GM23248 (cell line): ENCODE data around the gene PPFIA1. TPM values are rescaled to one million over a fixed set of nuclear protein-coding genes. Genes with fewer than 3 reads are reported as not detected.
A peak's percentile ranks its signal among the peaks of the same experiment; 100 is the strongest.
"Not testable (repeated sequence)": the region's sequence is repeated elsewhere in the genome, so short reads cannot be mapped to it uniquely, and the experiment has no call there.

Experiments
- DNase-seq: peaks from one replicate; pipeline ENCODE4 v3.0.0-alpha.2; 2015
- H2AFZ ChIP-seq: fragments of 200-600 bp; sonication (generic); 2 replicates; pipeline ENCODE4 v1.6.1; 2016; ENCODE audit warnings: antibody characterized with exemption
- H3F3A ChIP-seq: fragments of 200-600 bp; sonication (generic); 2 replicates; pipeline ENCODE4 v1.6.1; 2016; ENCODE audit warnings: mild to moderate bottlenecking, antibody characterized with exemption, mixed run types; ENCODE audit not compliant: insufficient read depth
- H3K27ac ChIP-seq: fragments of 200-600 bp; sonication (generic); 2 replicates; pipeline ENCODE4 v1.5.1; 2016; ENCODE audit warnings: mild to moderate bottlenecking
- H3K27me3 ChIP-seq: fragments of 200-600 bp; sonication (generic); replicated peaks from 2 replicates; pipeline ENCODE4 v1.6.1; 2016; ENCODE audit warnings: mild to moderate bottlenecking; ENCODE audit not compliant: insufficient read depth
- H3K36me3 ChIP-seq: fragments of 200-600 bp; sonication (generic); 2 replicates; pipeline ENCODE4 v1.6.1; 2016; ENCODE audit warnings: low read depth, mild to moderate bottlenecking
- H3K4me1 ChIP-seq: fragments of 200-600 bp; sonication (generic); 2 replicates; pipeline ENCODE4 v1.6.1; 2016; ENCODE audit warnings: mild to moderate bottlenecking; ENCODE audit not compliant: insufficient read depth
- H3K4me2 ChIP-seq: fragments of 200-600 bp; sonication (generic); one replicate; pipeline ENCODE4 v1.6.1; 2016; ENCODE audit warnings: mild to moderate bottlenecking; ENCODE audit not compliant: unreplicated experiment
- H3K4me3 ChIP-seq: fragments of 200-600 bp; sonication (generic); 2 replicates; pipeline ENCODE4 v1.5.1; 2016; ENCODE audit warnings: mild to moderate bottlenecking
- H3K79me2 ChIP-seq: fragments of 200-600 bp; sonication (generic); 2 replicates; pipeline ENCODE4 v1.6.1; 2016; ENCODE audit warnings: mild to moderate bottlenecking; ENCODE audit not compliant: insufficient read depth
- H3K9ac ChIP-seq: fragments of 200-600 bp; sonication (generic); 2 replicates; pipeline ENCODE4 v1.6.1; 2016; ENCODE audit warnings: mild to moderate bottlenecking
- H3K9me2 ChIP-seq: fragments of 200-600 bp; sonication (generic); 2 replicates; pipeline ENCODE4 v1.6.1; 2016; ENCODE audit warnings: mixed run types, mild to moderate bottlenecking, moderate library complexity; ENCODE audit not compliant: insufficient read depth
- H3K9me3 ChIP-seq: fragments of 200-600 bp; sonication (generic); one replicate; pipeline ENCODE4 v1.6.1; 2017; ENCODE audit warnings: low read depth
- H4K20me1 ChIP-seq: fragments of 200-600 bp; sonication (generic); 2 replicates; pipeline ENCODE4 v1.6.0; 2016; ENCODE audit not compliant: insufficient read depth
- EZH2 ChIP-seq: fragments of 200-600 bp; sonication (generic); IDR thresholded peaks from 2 replicates; pipeline ENCODE4 v1.6.1; 2018; ENCODE audit warnings: antibody characterized with exemption, mild to moderate bottlenecking; ENCODE audit not compliant: insufficient read depth, poor library complexity, severe bottlenecking
- EZH2phosphoT487 ChIP-seq: fragments of 200-600 bp; sonication (generic); IDR thresholded peaks from 2 replicates; pipeline ENCODE4 v1.6.1; 2018; ENCODE audit warnings: antibody characterized with exemption, moderate library complexity, mild to moderate bottlenecking, low read depth; ENCODE audit not compliant: insufficient read depth
- WGBS, 2 experiments: methylation state at CpG; one replicate each; pipeline ENCODE4 v1.1.6; 2015 to 2017; ENCODE audit warnings: low lambda C conversion rate in 2 of 2, low coverage in 1 of 2; ENCODE audit errors: missing lambda C conversion rate in 2 of 2; 5-methylcytosine and 5-hydroxymethylcytosine counted together
- in situ Hi-C: fragments of 300-500 bp; cut with MboI; formaldehyde crosslinking; loops from 2 replicates; pipeline ENCODE4 v1.15.0; 2020
- polyA plus RNA-seq: library from polyadenylated mRNA; unstranded; fragments of >200 nt; fragmentation: Nextera tagmentation; extraction: Ambion mirVana; gene quantifications from 2 replicates; pipeline ENCODE4 v1.2.1, GENCODE V29; 2016
- total RNA-seq: library from RNA; depleted of rRNA; stranded (reverse); fragments of >200 nt; shearing (Covaris generic); gene quantifications from 2 replicates; pipeline ENCODE4 v1.2.3, GENCODE V29; 2014

Gene PPFIA1
- total and polyA plus RNA-seq, 2 experiments from 2014 or later: 22.8 to 36.9 TPM

- H3K4me1 ChIP-seq: 0 out of 2 replicates have a peak, but pooled peaks cover 2% of the 10 kb centered on the region
- in situ Hi-C loops: no loop called here
- peaks cover 74% of the 10 kb centered on the region for H3K79me2 ChIP-seq
These were observed 21.7 kb downstream of the PPFIA1 start for GRCh38 chr11:70292166-70292565.

DNA sequence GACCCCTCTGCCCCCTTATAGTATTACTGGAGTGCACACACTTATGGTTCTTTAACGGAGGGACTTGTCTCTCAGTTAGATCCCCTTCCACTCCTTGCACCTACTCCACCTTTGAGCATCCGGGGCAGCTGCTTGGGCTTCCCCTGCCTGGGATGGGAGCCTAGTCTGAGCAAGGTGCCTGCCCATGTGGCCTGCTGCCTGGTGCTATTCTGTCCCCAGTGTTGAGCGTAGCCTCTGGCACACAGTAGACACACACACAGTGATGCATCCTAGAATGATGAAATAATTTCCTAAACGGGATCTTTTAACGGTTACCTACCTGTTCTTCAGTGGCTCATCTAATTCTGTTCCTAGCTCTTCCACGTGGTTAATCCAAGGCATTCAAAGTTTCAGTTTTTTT is 22.4 kb downstream of the PPFIA1 start:
- 76 to 85% methylated on average over 6 of the region's 6 CpGs for WGBS, 2 experiments
- H3K9me2 ChIP-seq: no peaks in the 10 kb centered on the region
- H2AFZ ChIP-seq: no peak overlapping the region
- 0 out of 2 replicates have a peak, but pooled peaks cover 4% of the 10 kb centered on the region for H3K4me1 ChIP-seq
- no peaks in the 10 kb centered on the region for H3K9me3 ChIP-seq
- peaks cover 8% of the 10 kb centered on the region; the same call in 1 of the 2 replicates for H3K36me3 ChIP-seq
- H3K9ac ChIP-seq: no peak overlapping the region
- H3K27me3 ChIP-seq: no peaks in the 10 kb centered on the region
- peaks cover 72% of the 10 kb centered on the region for H3K79me2 ChIP-seq
- TF ChIP-seq EZH2 (no peak), EZH2phosphoT487 (no peak)
- no peak for DNase-seq
- no peak overlapping the region for H3K4me3 ChIP-seq
- H3K27ac ChIP-seq: no peak overlapping the region
- no peak overlapping the region for H3K4me2 ChIP-seq
- no peaks in the 10 kb centered on the region for H3F3A ChIP-seq
- in situ Hi-C loops: no loop called here
- no peaks in the 10 kb centered on the region for H4K20me1 ChIP-seq

More at GRCh38 chr11:70292166-70292565, 21.7 kb downstream of the PPFIA1 start:
- Histone ChIP-seq H3K9me3 (no peaks in the 10 kb centered on the region), H3K27me3 (no peaks in the 10 kb centered on the region), H3K36me3 (peaks cover 8% of the 10 kb centered on the region; the same call in 1 of the 2 replicates), H4K20me1 (no peaks in the 10 kb centered on the region), H3K9ac (no peak overlapping the region), H3K4me2 (no peak overlapping the region), H2AFZ (no peak overlapping the region), H3K27ac (no peak overlapping the region), H3K4me3 (no peak overlapping the region), H3F3A (no peaks in the 10 kb centered on the region), H3K9me2 (no peaks in the 10 kb centered on the region)
- no peak for DNase-seq
- TF ChIP-seq EZH2phosphoT487: no peak
- no peak for TF ChIP-seq EZH2
- 94 to 96% methylated on average over 8 of the region's 8 CpGs for WGBS, 2 experiments

GRCh38 chr11:70295166-70295565 is 24.7 kb downstream of the PPFIA1 start:
- in situ Hi-C loops, H3K9me2 ChIP-seq, H3F3A ChIP-seq, DNase-seq, H3K4me2 ChIP-seq, H3K27ac ChIP-seq, H3K9ac ChIP-seq, H3K4me3 ChIP-seq, H3K4me1 ChIP-seq, H4K20me1 ChIP-seq, H3K27me3 ChIP-seq, H3K9me3 ChIP-seq, H2AFZ ChIP-seq, H3K36me3 ChIP-seq: not testable (repeated sequence)
- H3K79me2 ChIP-seq: peaks cover 54% of the 10 kb centered on the region
- 92% methylated on average over 18 of the region's 29 CpGs; no CpG with 5 or more reads in 1 of the 2 experiments for WGBS, 2 experiments

GRCh38 chr11:70296681-70297080 is 26.2 kb downstream of the PPFIA1 start:
- TF ChIP-seq EZH2phosphoT487 (no peak), EZH2 (no peak)
- no peak overlapping the region for H3K9ac ChIP-seq
- in situ Hi-C loops: no loop called here
- peaks cover 55% of the 10 kb centered on the region for H3K79me2 ChIP-seq
- no peak overlapping the region for H3K4me3 ChIP-seq
- no peak overlapping the region for H2AFZ ChIP-seq
- 0 out of 2 replicates have a peak, but pooled peaks cover 4% of the 10 kb centered on the region for H3K4me1 ChIP-seq
- 98 to 99% methylated on average over 5 to 7 of the region's 7 CpGs for WGBS, 2 experiments
- no peak overlapping the region for H3K27ac ChIP-seq
- H3K27me3 ChIP-seq: no peaks in the 10 kb centered on the region
- H4K20me1 ChIP-seq: no peaks in the 10 kb centered on the region
- H3K9me2 ChIP-seq: no peaks in the 10 kb centered on the region
- no peak overlapping the region for H3K4me2 ChIP-seq
- no peaks in the 10 kb centered on the region for H3K9me3 ChIP-seq
- H3F3A ChIP-seq: no peaks in the 10 kb centered on the region; the same call in 1 of the 2 replicates
- no peak for DNase-seq
- H3K36me3 ChIP-seq: peaks cover 3% of the 10 kb centered on the region; the same call in 1 of the 2 replicates

DNA sequence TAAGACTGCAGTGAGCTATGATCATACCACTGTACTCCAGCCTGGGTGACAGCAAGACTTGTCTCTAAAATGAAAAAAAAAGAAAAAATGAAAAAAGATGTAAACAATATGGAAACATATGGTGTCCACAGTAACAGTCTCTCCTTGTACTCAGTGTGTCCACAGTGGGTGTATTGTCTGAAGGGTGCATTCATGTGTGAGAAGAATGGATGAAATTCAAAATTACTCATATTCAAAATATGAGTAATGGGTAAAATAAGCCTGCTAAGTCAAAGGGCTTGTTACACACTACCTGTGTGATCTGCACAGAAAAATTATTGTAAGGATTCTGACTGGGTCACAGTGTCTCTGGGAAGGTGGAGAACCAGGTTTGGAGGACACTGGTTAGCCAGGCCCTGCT is 26.9 kb downstream of the PPFIA1 start:
- no peak for TF ChIP-seq EZH2phosphoT487
- TF ChIP-seq EZH2: no peak
- Histone ChIP-seq H3K4me2 (no peak overlapping the region), H4K20me1 (no peaks in the 10 kb centered on the region), H3K36me3 (peaks cover 3% of the 10 kb centered on the region; the same call in 1 of the 2 replicates), H3K79me2 (peaks cover 55% of the 10 kb centered on the region), H3K9me2 (no peaks in the 10 kb centered on the region), H2AFZ (no peak overlapping the region), H3K27me3 (no peaks in the 10 kb centered on the region), H3K9me3 (no peaks in the 10 kb centered on the region), H3F3A (peaks cover 2% of the 10 kb centered on the region; the same call in 1 of the 2 replicates), H3K27ac (no peak overlapping the region), H3K4me3 (no peak overlapping the region), H3K4me1 (peaks cover 6% of the 10 kb centered on the region; the same call in 1 of the 2 replicates), H3K9ac (no peak overlapping the region)
- in situ Hi-C loops: no loop called here
- DNase-seq: peak; percentile 27
